A549 treated with Hydrocortisone at 1 μM for 4 hours (cell line): ENCODE results near the gene SPINT2. TPM values are rescaled to one million over a fixed set of nuclear protein-coding genes. Genes with fewer than 3 reads are reported as not detected.

Source experiments
- total RNA-seq: library from RNA; stranded (reverse); fragments of 200-300 nt; extraction: Qiagen RNA extraction; gene quantifications from 5 replicates; pipeline ENCODE4 v1.2.3, GENCODE V29; 2022

SPINT2 gene
- 237 to 348 TPM (median 322 TPM) in 5 replicates for total RNA-seq

GRCh38 chr19:38264486-38265212 is at the start of gene SPINT2:
SPINT2 (plus strand) TSS chr19:38264573; CDS start chr19:38264893, 320 bp downstream.

GRCh38 chr19:38224014-38224862 is 40.1 kb upstream of the SPINT2 start, which contains the start of gene DPF1:
DPF1 (minus strand) TSS chr19:38224222; CDS start chr19:38224142, 80 bp downstream.

GRCh38 chr19:38303517-38304351 is 39.4 kb downstream of the SPINT2 start, which contains the start of gene C19orf33:
C19orf33 (plus strand) TSS chr19:38304251; CDS start chr19:38304262, 11 bp downstream.

GRCh38 chr19:38315657-38316476 is 51.5 kb downstream of the SPINT2 start, which contains the start of gene YIF1B:
YIF1B (minus strand) TSS chr19:38315947; CDS start chr19:38315917, 30 bp downstream.

GRCh38 chr19:38319421-38320258 is 55.3 kb downstream of the SPINT2 start, which contains the start of gene KCNK6:
KCNK6 (plus strand) TSS chr19:38319845; CDS start chr19:38319951, 106 bp downstream.

Other genes starting within 250 kb of the SPINT2 start
- gene DPF1, start 40.4 kb upstream of the SPINT2 start, total RNA-seq = 4.2 to 5.0 TPM (median 4.6 TPM) in 5 replicates
- 58.9 to 102 TPM (median 91.8 TPM) in 5 replicates for gene PPP1R14A, start 8.2 kb upstream of the SPINT2 start, total RNA-seq
- 524 to 789 TPM (median 709 TPM) in 5 replicates for gene C19orf33, start 39.7 kb downstream of the SPINT2 start, total RNA-seq
- gene YIF1B, start 51.4 kb downstream of the SPINT2 start, total RNA-seq = 99.8 to 131 TPM (median 129 TPM) in 5 replicates
- gene KCNK6, start 55.3 kb downstream of the SPINT2 start, total RNA-seq = 3.4 to 4.7 TPM (median 4.6 TPM) in 5 replicates
- gene CATSPERG, start 71.3 kb downstream of the SPINT2 start, total RNA-seq = 0.99 to 1.7 TPM (median 1.1 TPM) in 5 replicates
- 451 to 530 TPM (median 488 TPM) in 5 replicates for gene PSMD8, start 110.0 kb downstream of the SPINT2 start, total RNA-seq
- gene GGN, start 123.5 kb downstream of the SPINT2 start, total RNA-seq = 0.08 to 0.47 TPM (median 0.29 TPM) in 5 replicates
- gene SPRED3, start 124.1 kb downstream of the SPINT2 start, total RNA-seq = 1.7 to 2.7 TPM (median 2.5 TPM) in 5 replicates
- gene FAM98C, start 138.5 kb downstream of the SPINT2 start, total RNA-seq = 16.9 to 27.2 TPM (median 24.5 TPM) in 5 replicates
- 0.05 to 0.06 TPM in 2 of 5 replicates, not detected in the others for gene RASGRP4, start 161.6 kb downstream of the SPINT2 start, total RNA-seq
- gene RYR1, start 169.1 kb downstream of the SPINT2 start, total RNA-seq = 5.2 to 6.8 TPM (median 6.4 TPM) in 5 replicates